Small intestine (tissue), 7 donors: ENCODE data around the gene KHK. TPM values are rescaled to one million over a fixed set of nuclear protein-coding genes. Genes with fewer than 3 reads are reported as not detected.
"Not testable (repeated sequence)": the region's sequence is repeated elsewhere in the genome, so short reads cannot be mapped to it uniquely, and the experiment has no call there.

ENCODE experiments used
- DNase-seq, 2 donors: peaks; one replicate each; pipeline versions ENCODE4 v3.0.0 to v3.0.0-alpha.2; 2013
- FAIRE-seq: peaks from 2 replicates; lab custom pipeline; 2012; peaks lifted over from hg19 to GRCh38; lab: Jason Lieb, UNC
- H3K27ac ChIP-seq, 3 donors: one replicate each; pipeline ENCODE4 v1.5.1; 2013; ENCODE audit warnings: low read length in 2 of 3, mild to moderate bottlenecking in 2 of 3, control low read depth in 1 of 3, inconsistent platforms in 1 of 3, low read depth in 1 of 3, moderate library complexity in 1 of 3
- H3K27me3 ChIP-seq, 3 donors: one replicate each; pipeline ENCODE4 v1.6.1; 2013; ENCODE audit warnings: low read length in 3 of 3, inconsistent platforms in 1 of 3; ENCODE audit not compliant: control insufficient read depth in 3 of 3, insufficient read depth in 3 of 3
- H3K36me3 ChIP-seq, 3 donors: one replicate each; pipeline ENCODE4 v1.6.1; 2013; ENCODE audit warnings: low read length in 3 of 3, inconsistent platforms in 1 of 3, low read depth in 1 of 3, mild to moderate bottlenecking in 1 of 3, moderate library complexity in 1 of 3; ENCODE audit not compliant: control insufficient read depth in 3 of 3, insufficient read depth in 2 of 3
- H3K4me1 ChIP-seq, 3 donors: one replicate each; pipeline ENCODE4 v1.6.1; 2013; ENCODE audit warnings: low read length in 2 of 3, inconsistent platforms in 1 of 3, low read depth in 1 of 3, mild to moderate bottlenecking in 1 of 3, moderate library complexity in 1 of 3; ENCODE audit not compliant: control insufficient read depth in 3 of 3, insufficient read depth in 2 of 3
- H3K4me3 ChIP-seq, 3 donors: one replicate each; pipeline ENCODE4 v1.5.1; 2013; ENCODE audit warnings: low read length in 3 of 3, control low read depth in 1 of 3, inconsistent platforms in 1 of 3, low read depth in 1 of 3, mild to moderate bottlenecking in 1 of 3, moderate library complexity in 1 of 3
- H3K9me3 ChIP-seq, 2 donors: one replicate each; pipeline ENCODE4 v1.6.1; 2013; ENCODE audit warnings: low read depth in 1 of 2, low read length in 1 of 2; ENCODE audit not compliant: control insufficient read depth in 2 of 2, insufficient read depth in 1 of 2
- WGBS, 3 donors: extraction: QIAGEN DNeasy Blood & Tissue Kit; methylation state at CpG; one replicate each; pipeline ENCODE4 v1.1.7; 2013; 5-methylcytosine and 5-hydroxymethylcytosine counted together
- polyA plus RNA-seq, 4 donors: library from polyadenylated mRNA; stranded (reverse) in 3 of 4; unstranded in 1 of 4; fragments of 200-250 nt in 3 of 4; fragments of 120-200 nt in 1 of 4; gene quantifications; one replicate each; pipeline versions ENCODE4 v1.2.1 to v1.2.3, GENCODE V29; 2013
- donor health status: healthy with polysubstance abuse.
- donor health status: control.
- donor health status: control.
- donor health status: Bipolar disorder and iron deficiency.
- donor health status: healthy.

KHK gene
- polyA plus RNA-seq, 4 donors = 225 to 643 (median 399) TPM

DNA sequence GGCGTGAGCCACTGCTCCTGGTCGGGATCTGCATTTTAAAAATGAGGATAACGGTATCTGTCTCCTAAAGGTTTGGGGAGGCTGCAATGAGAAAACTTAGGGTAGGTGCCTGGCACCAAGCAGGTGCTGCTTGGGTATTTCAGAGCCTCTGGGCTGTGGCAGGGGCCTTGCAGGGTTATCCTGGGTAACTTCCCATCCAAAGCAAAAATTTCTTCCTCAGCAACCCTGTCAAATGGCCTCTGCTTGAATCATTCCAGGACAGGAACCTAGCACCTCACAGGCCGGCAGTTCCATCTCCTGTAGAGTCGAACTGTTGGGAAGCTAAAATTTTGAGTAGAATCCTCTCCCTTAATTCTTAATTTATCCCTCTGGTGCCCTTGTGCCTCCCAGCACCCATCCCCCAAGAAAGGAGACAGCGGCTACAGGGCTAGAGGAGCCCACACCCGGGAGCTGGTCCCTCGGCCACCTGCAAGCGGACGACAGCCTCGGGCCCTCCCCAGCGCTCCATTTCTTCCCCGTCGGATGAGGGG is 31.5 kb downstream of the KHK start:
- Histone ChIP-seq H3K4me3 (peak overlapping the region in 2 of 3 donors; percentile 38 to 42), H3K9me3 (no peaks in the 10 kb centered on the region), H3K27me3 (peaks cover 0 to 34% (median 6%) of the 10 kb centered on the region in 3 donors), H3K36me3 (no peaks in the 10 kb centered on the region), H3K4me1 (peaks cover 0 to 10% (median 0%) of the 10 kb centered on the region in 3 donors), H3K27ac (no peak overlapping the region)
- DNase-seq (no peak), FAIRE-seq (no peak)
- WGBS, 3 donors = 29 to 41% (median 40%) methylated on average over 14 of the region's 14 CpGs

DNA sequence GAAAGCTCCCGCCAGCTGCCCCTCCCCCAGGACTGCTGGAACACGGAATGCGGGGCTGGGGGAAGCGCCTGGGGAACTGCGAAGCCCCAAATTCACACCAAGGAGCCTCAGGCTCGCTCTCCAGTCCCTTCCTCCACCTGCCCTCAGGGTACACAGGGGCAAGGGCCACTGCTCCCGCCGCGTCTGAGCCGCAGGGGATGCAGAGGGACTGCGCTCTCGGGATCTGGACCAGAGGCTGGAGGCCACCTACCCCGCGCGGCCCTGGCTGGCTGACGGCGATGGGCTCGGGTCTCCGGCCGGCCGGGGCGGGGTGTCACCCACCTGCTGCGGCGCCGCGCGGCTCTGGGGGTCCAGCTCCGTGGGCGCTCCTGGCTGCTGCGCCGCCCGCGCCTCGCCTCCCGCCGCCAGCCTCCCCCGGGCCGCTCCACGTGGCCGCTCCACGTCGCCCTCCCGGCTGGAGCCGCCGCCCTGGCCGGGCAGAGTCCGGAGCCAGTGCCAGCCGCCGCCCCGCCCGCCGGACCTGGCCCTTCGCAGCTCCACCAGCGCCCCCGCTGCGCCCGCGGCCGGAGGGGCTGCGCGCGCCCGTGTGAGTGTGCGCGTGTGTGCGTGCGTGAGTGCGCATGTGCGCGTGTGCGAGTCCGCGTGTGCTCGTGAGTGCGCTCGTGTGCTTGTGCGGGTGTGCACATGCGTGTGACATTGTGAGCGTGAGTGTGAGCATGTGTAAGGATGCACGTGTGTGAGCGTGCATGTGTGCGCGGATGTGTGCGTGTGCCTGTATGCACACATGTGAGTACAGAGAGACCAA is 32.2 kb downstream of the KHK start, which contains the start of gene CGREF1:
Gene CGREF1 (minus strand): TSS at position 604 of the 805 bp plus-strand sequence. CDS start 14,762 bp downstream, outside the sequence.
- H3K9me3 ChIP-seq = no peaks in the 10 kb centered on the region
- peaks cover 0 to 10% (median 0%) of the 10 kb centered on the region in 3 donors for H3K4me1 ChIP-seq
- 4 to 6% (median 4%) methylated on average over 49 to 84 of the region's 84 CpGs for WGBS, 3 donors
- H3K27me3 ChIP-seq = peaks cover 0 to 35% (median 6%) of the 10 kb centered on the region in 3 donors
- DNase-seq = peak; percentile 54 to 68
- no peak for FAIRE-seq
- H3K36me3 ChIP-seq = no peaks in the 10 kb centered on the region
- H3K27ac ChIP-seq = no peak within 1 kb of the TSS
- H3K4me3 ChIP-seq = peak within 1 kb of the TSS in 2 of 3 donors; percentile 38 to 42

DNA sequence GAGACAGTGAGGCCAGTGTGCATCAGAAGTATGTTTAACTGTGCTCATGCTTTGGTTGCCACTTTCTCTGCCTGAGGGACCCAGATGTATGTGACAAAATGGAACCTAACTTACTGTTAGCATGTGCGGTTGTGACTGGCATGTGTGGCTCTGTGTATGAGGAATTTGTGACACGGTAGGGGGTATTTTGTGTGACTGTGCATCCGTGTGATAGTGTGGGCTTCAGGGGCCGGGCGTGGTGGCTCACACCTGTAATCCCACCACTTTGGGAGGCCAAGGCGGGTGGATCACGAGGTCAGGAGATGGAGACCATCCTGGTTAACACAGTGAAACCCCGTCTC is 32.7 kb downstream of the KHK start:
- DNase-seq, FAIRE-seq, H3K36me3 ChIP-seq, H3K27ac ChIP-seq, H3K9me3 ChIP-seq: not testable (repeated sequence)
- 75 to 84% (median 76%) methylated on average over 8 of the region's 8 CpGs for WGBS, 3 donors
- peaks cover 0 to 37% (median 6%) of the 10 kb centered on the region in 3 donors for H3K27me3 ChIP-seq
- H3K4me3 ChIP-seq = peak overlapping the region in 2 of 3 donors; percentile 6 to 42
- H3K4me1 ChIP-seq = peaks cover 0 to 15% (median 0%) of the 10 kb centered on the region in 3 donors

DNA sequence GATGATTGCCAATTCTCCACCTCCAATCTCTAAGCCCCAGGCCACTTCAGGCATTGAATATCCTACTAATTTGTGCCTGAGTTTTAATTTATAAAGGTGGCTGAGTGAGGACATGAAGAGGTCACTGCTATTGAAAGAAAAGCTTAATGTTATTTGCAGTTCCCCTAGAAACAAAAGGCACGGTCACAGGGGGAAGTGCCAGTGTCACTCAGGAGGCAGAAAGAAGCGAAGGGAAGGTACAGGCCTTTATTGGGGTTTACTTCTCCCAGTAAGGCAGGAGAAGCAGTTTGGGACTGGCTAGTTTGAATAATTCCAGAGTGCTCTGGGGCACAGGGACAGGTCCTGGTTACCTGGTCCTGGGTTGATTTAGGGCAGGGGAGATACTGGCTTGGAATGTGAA is 35.3 kb downstream of the KHK start:
- FAIRE-seq = no peak

DNA sequence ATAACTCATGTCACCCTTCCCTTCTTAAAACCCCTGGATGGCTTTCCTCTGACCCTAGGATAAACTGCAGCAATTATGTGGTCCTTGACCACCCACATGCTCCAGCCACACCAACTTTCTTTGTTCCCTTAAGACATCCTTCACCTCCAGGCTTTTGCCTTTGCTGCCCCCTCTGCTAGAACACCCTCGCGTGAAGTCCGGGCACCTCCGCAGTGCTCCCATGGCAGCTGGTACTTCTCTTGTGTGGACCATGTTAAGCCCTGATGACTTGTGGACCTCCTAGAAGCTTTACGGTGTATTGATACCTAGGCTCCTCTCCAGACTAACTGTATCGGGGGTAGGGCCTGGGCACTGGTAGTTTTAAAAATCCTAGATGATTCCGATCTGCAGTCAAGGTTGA is 36.2 kb downstream of the KHK start:
- Histone ChIP-seq H3K27me3 (peaks cover 0 to 34% (median 3%) of the 10 kb centered on the region in 3 donors), H3K4me1 (peaks cover 0 to 21% (median 0%) of the 10 kb centered on the region in 3 donors), H3K9me3 (no peaks in the 10 kb centered on the region), H3K27ac (no peak overlapping the region), H3K4me3 (no peak overlapping the region), H3K36me3 (no peaks in the 10 kb centered on the region)
- DNase-seq (no peak), FAIRE-seq (no peak)
- WGBS, 3 donors = 89 to 98% (median 92%) methylated on average over 7 of the region's 7 CpGs

More for the DNA sequence above, 35.3 kb downstream of the KHK start:
- Histone ChIP-seq H3K27me3 (peaks cover 0 to 37% (median 6%) of the 10 kb centered on the region in 3 donors), H3K4me1 (peaks cover 0 to 21% (median 0%) of the 10 kb centered on the region in 3 donors), H3K36me3 (no peaks in the 10 kb centered on the region), H3K4me3 (no peak overlapping the region), H3K27ac (no peak overlapping the region), H3K9me3 (no peaks in the 10 kb centered on the region)
- no peak for DNase-seq
- 74 to 87% (median 84%) methylated on average over 2 of the region's 2 CpGs for WGBS, 3 donors

DNA sequence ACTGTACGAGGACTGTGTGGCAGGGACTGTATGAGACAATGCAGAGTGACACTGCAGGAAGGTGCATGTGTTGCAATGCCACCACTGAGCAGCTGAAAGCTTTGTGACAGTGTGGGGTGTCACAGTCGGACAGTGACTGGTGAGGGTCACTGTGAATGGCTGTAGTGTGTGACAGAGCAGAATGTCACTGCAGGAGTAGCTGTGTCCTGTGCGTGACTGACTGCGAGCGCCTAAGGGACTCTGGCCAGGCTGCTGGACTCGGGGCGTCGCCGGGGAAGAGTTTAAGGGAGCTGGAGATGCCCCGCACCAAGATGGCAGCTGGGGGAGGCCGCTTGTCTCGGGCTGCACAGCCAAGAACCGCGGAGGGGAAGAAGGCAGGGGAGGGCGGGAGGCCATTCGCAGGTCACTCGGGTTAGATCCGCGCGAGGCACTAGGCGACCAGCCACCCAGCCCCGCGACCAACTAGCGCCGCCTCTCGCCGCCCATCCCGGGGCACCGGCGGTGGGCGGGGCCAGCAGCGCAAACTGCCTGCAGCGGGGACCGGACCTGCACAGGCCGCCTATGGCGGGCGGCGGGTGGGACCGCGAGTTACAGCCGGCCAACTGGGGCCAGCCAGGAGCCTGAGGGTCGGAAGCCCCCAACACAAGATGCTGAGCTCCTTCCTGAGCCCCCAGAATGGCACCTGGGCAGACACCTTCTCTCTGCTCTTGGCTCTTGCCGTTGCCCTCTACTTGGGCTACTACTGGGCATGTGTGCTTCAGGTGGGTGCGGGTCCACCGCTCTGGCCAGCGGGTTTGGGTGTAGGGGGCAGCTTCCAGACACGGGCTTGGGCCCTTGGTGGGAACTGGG is 37.0 kb downstream of the KHK start, which contains the start of gene ABHD1:
Gene ABHD1 (plus strand): TSS at position 514 of the 849 bp plus-strand sequence. CDS start 134 bp downstream, at position 648.
- FAIRE-seq = no peak
- peaks cover 0 to 15% (median 0%) of the 10 kb centered on the region in 3 donors for H3K4me1 ChIP-seq
- peaks cover 0 to 26% (median 0%) of the 10 kb centered on the region in 3 donors for H3K27me3 ChIP-seq
- 3 to 5% (median 5%) methylated on average over 33 to 47 of the region's 47 CpGs for WGBS, 3 donors
- no peaks in the 10 kb centered on the region for H3K36me3 ChIP-seq
- peak within 1 kb of the TSS in 1 of 3 donors; percentile 2 for H3K27ac ChIP-seq
- peak within 1 kb of the TSS; percentile 13 to 63 (median 60) for H3K4me3 ChIP-seq
- no peaks in the 10 kb centered on the region for H3K9me3 ChIP-seq
- peak; percentile 49 to 70 for DNase-seq

DNA sequence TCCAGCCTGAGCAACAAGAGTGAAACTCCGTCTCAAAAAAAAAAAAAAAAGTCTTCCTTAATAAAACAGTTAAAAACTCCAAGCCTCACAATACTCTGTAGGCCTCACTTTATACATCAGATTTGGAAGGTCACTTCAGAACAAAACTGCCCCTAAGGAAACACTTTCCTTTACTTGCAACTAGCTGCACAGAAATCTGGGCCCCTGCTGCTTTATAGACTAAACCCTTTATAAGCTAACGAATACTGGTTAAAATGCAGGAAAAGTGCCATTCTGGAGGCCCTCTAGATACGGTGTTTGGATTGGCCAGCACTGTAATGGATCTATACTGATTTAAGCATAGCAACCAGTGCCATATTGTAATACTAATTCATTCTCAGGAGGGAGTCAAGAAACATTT is 38.5 kb downstream of the KHK start:
- Histone ChIP-seq H3K36me3 (peaks cover under 1 to 14% (median 2%) of the 10 kb centered on the region in 3 donors), H3K4me3 (no peak overlapping the region), H3K4me1 (peaks cover 0 to 12% (median 0%) of the 10 kb centered on the region in 3 donors), H3K27me3 (peaks cover 0 to 14% (median 0%) of the 10 kb centered on the region in 3 donors), H3K27ac (no peak overlapping the region), H3K9me3 (no peaks in the 10 kb centered on the region)
- FAIRE-seq (no peak), DNase-seq (no peak)
- 81 to 90% (median 88%) methylated on average over 3 of the region's 3 CpGs for WGBS, 3 donors
